GM18868 (cell line): Measurements from ENCODE around the gene TXNRD1.
"Not testable (repeated sequence)": the region's sequence is repeated elsewhere in the genome, so short reads cannot be mapped to it uniquely, and the experiment has no call there.

Experiments used
- ATAC-seq: cut with Tn5 transposase; IDR thresholded peaks from one replicate; pipeline ENCODE4 v1.9.1; 2021; ENCODE audit warnings: mild to moderate bottlenecking, moderate library complexity; ENCODE audit not compliant: unreplicated experiment

TXNRD1 gene

GRCh38 chr12:104234926-104235499 is 19.4 kb downstream of the TXNRD1 start:
- ATAC-seq: no peak

GRCh38 chr12:104237930-104238329 is 22.4 kb downstream of the TXNRD1 start:
- ATAC-seq: no peak

GRCh38 chr12:104242546-104243206 is 27.1 kb downstream of the TXNRD1 start:
- ATAC-seq: no peak

- no peak for ATAC-seq
Measured at GRCh38 chr12:104243551-104243950, 28.0 kb downstream of the TXNRD1 start.

- ATAC-seq: no peak
Measured at GRCh38 chr12:104243971-104244370, 28.4 kb downstream of the TXNRD1 start.

GRCh38 chr12:104247698-104248097 is 32.1 kb downstream of the TXNRD1 start:
- no peak for ATAC-seq

- ATAC-seq: no peak
Measured at GRCh38 chr12:104248444-104248843, 32.9 kb downstream of the TXNRD1 start.

GRCh38 chr12:104249017-104249416 is 33.4 kb downstream of the TXNRD1 start:
- ATAC-seq: no peak

GRCh38 chr12:104249898-104250297 is 34.3 kb downstream of the TXNRD1 start:
- no peak for ATAC-seq

GRCh38 chr12:104250366-104251125 is 35.0 kb downstream of the TXNRD1 start:
- no peak for ATAC-seq

GRCh38 chr12:104257913-104258472 is 42.4 kb downstream of the TXNRD1 start:
- no peak for ATAC-seq

GRCh38 chr12:104258476-104259067 is 43.0 kb downstream of the TXNRD1 start:
- ATAC-seq: no peak

- ATAC-seq: no peak
Measured at GRCh38 chr12:104263026-104263425, 47.4 kb downstream of the TXNRD1 start.

- no peak for ATAC-seq
Measured at GRCh38 chr12:104263580-104264358, 48.2 kb downstream of the TXNRD1 start.

- not testable (repeated sequence) for ATAC-seq
Measured at GRCh38 chr12:104265436-104265835, 49.9 kb downstream of the TXNRD1 start.

- ATAC-seq: no peak
Measured at GRCh38 chr12:104272938-104273337, 57.4 kb downstream of the TXNRD1 start.

GRCh38 chr12:104273503-104273902 is 57.9 kb downstream of the TXNRD1 start:
- ATAC-seq: no peak

- no peak for ATAC-seq
Measured at GRCh38 chr12:104274811-104275210, 59.2 kb downstream of the TXNRD1 start.

- ATAC-seq: no peak
Measured at GRCh38 chr12:104275689-104276088, 60.1 kb downstream of the TXNRD1 start.

- peak; percentile 91 for ATAC-seq
Measured at GRCh38 chr12:104276273-104277131, 60.9 kb downstream of the TXNRD1 start.
